Measurements from ENCODE around the gene TMEM11. TPM values are rescaled to one million over a fixed set of nuclear protein-coding genes. Genes with fewer than 3 reads are reported as not detected.

TMEM11 gene
- total and polyA plus RNA-seq, 2 of the 8 experiments (the other 6 are each of a cell fraction or from before 2014, with no cell fraction given) = 33.3 to 90.4 TPM

DNA sequence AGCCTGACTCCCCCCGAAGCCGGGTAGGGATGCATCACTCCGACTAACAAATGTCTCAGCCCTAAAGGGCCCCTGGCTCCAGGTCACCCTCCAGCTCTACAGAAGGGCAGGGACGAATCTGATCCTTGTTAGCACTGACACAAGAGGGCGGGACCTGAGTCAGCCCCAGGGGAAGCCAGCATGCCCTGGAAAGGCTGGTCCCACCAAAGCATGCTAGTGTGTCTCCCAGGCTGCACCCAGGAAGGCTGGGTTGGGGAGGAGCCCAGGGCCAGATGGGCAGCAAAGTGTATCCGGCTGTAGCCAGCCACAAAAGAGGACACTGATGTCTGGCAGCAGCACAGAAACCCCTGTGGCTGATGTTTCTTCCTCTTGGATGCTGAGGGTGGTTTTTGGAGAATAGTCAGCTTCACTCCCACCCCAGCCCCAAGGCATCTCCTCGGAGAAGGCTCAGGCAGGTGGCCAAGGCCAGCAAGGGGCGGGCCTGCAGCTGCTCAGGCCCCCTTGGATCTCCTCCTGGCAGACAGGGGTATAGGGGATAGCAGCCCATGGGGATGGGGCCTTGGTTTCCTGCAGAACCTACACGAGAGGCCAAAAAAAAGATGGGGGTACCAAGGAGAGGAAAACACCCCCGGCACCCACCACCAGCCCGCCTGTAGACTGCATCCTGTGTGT, 28.2 kb upstream of the TMEM11 start (continued):
- no peak for TF ChIP-seq TAF1 (IDR thresholded peaks at IDR 0.05; ENCODE audit: low read depth, low read length)
- no peak for TF ChIP-seq HDAC6 (IDR thresholded peaks at IDR 0.05; ENCODE audit: low read depth, low read length)
- no peak for TF ChIP-seq NRF1 (IDR thresholded peaks at IDR 0.05; ENCODE audit: low read depth, low read length)
- no peak for TF ChIP-seq CTBP2 (IDR thresholded peaks at IDR 0.05; ENCODE audit: borderline replicate concordance, insufficient read depth, insufficient read length, low read length)

All from H1 (cell line).